ENCODE results near the gene KRTAP20-4.

Gene KRTAP20-4

GRCh38 chr21:30592140-30592539, 28.3 kb upstream of the KRTAP20-4 start, which contains the start of gene KRTAP6-3:
KRTAP6-3 (plus strand) TSS chr21:30592440; CDS start chr21:30592446, 6 bp downstream.
- H3K4me3 ChIP-seq (ENCODE audit: low read depth, low read length), result no peak within 1 kb of the TSS
- DNase-seq (ENCODE audit: low read depth), result no peak
- no peak for TF ChIP-seq MYC (IDR thresholded peaks at IDR 0.05; ENCODE audit: low read depth, low read length)
- TF ChIP-seq MAX (IDR thresholded peaks at IDR 0.05; ENCODE audit: low read depth, low read length), result no peak
- TF ChIP-seq POLR2A (IDR thresholded peaks at IDR 0.05; ENCODE audit: extremely low read depth, insufficient read length), result no peak
- no peak for TF ChIP-seq CTCF (IDR thresholded peaks at IDR 0.05; ENCODE audit: low read depth, low read length)

- no peak for DNase-seq (ENCODE audit: low read depth)
- H3K4me3 ChIP-seq (ENCODE audit: low read depth, low read length), result no peak within 1 kb of the TSS
- TF ChIP-seq MAX (IDR thresholded peaks at IDR 0.05; ENCODE audit: low read depth, low read length) (no peak), MYC (IDR thresholded peaks at IDR 0.05; ENCODE audit: low read depth, low read length) (no peak), POLR2A (IDR thresholded peaks at IDR 0.05; ENCODE audit: extremely low read depth, insufficient read length) (no peak), CTCF (IDR thresholded peaks at IDR 0.05; ENCODE audit: low read depth, low read length) (no peak)
Observed at GRCh38 chr21:30598802-30599201, 21.6 kb upstream of the KRTAP20-4 start, which contains the start of gene KRTAP6-2. KRTAP6-2 (minus strand) TSS chr21:30598902; CDS start chr21:30598874, 28 bp downstream.

GRCh38 chr21:30600787-30601186, 19.6 kb upstream of the KRTAP20-4 start, which contains the start of gene KRTAP22-1:
KRTAP22-1 (plus strand) TSS chr21:30601087.
- no peak for TF ChIP-seq MAX (IDR thresholded peaks at IDR 0.05; ENCODE audit: low read depth, low read length)
- no peak for TF ChIP-seq CTCF (IDR thresholded peaks at IDR 0.05; ENCODE audit: low read depth, low read length)
- TF ChIP-seq MYC (IDR thresholded peaks at IDR 0.05; ENCODE audit: low read depth, low read length), result no peak
- TF ChIP-seq POLR2A (IDR thresholded peaks at IDR 0.05; ENCODE audit: extremely low read depth, insufficient read length), result no peak
- no peak within 1 kb of the TSS for H3K4me3 ChIP-seq (ENCODE audit: low read depth, low read length)
- no peak for DNase-seq (ENCODE audit: low read depth)

GRCh38 chr21:30605968-30606367, 14.5 kb upstream of the KRTAP20-4 start:
- TF ChIP-seq POLR2A (IDR thresholded peaks at IDR 0.05; ENCODE audit: extremely low read depth, insufficient read length) (no peak), MAX (IDR thresholded peaks at IDR 0.05; ENCODE audit: low read depth, low read length) (no peak), MYC (IDR thresholded peaks at IDR 0.05; ENCODE audit: low read depth, low read length) (no peak), CTCF (IDR thresholded peaks at IDR 0.05; ENCODE audit: low read depth, low read length) (no peak)
- no peak overlapping the region for H3K4me3 ChIP-seq (ENCODE audit: low read depth, low read length)
- no peak for DNase-seq (ENCODE audit: low read depth)

GRCh38 chr21:30612132-30612531, 8.3 kb upstream of the KRTAP20-4 start:
- TF ChIP-seq MYC (IDR thresholded peaks at IDR 0.05; ENCODE audit: low read depth, low read length), result no peak
- no peak for TF ChIP-seq CTCF (IDR thresholded peaks at IDR 0.05; ENCODE audit: low read depth, low read length)
- no peak for TF ChIP-seq MAX (IDR thresholded peaks at IDR 0.05; ENCODE audit: low read depth, low read length)
- TF ChIP-seq POLR2A (IDR thresholded peaks at IDR 0.05; ENCODE audit: extremely low read depth, insufficient read length), result no peak
- H3K4me3 ChIP-seq (ENCODE audit: low read depth, low read length), result no peak overlapping the region
- DNase-seq (ENCODE audit: low read depth), result no peak
